ENCODE data around the gene SOX6.

Gene SOX6

DNA sequence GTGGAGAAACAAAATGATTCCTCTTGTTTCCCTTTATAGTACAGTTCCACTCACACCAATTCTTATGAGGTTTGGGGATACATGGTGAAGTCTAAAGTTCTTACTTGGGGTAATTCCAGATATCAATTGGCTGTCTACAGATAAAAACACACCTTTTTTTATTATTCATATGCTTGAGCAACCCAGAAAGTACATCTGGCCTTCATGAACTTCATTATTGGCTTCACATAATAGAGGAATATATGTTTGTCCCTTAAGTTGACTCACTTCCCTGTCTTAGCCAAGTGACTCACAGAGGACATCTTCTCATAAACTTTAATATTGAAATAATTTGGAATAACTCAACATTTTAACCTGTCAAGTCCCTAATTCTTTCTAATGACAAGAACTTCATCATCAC lies 36.3 kb upstream of the SOX6 start:
- TF ChIP-seq FOXP2 (optimal IDR thresholded peaks at IDR 0.05; ENCODE audit: borderline replicate concordance, extremely low read depth, extremely low read length, insufficient read depth) (no peak), POLR2AphosphoS5 (IDR thresholded peaks at IDR 0.05; ENCODE audit: low read depth, low read length) (no peak), SIN3A (IDR thresholded peaks at IDR 0.05; ENCODE audit: borderline replicate concordance, insufficient read depth, low read length) (no peak), TAF1 (IDR thresholded peaks at IDR 0.05; ENCODE audit: borderline replicate concordance, insufficient read depth, low read length) (no peak)
- TF ChIP-seq, protein P1, sequence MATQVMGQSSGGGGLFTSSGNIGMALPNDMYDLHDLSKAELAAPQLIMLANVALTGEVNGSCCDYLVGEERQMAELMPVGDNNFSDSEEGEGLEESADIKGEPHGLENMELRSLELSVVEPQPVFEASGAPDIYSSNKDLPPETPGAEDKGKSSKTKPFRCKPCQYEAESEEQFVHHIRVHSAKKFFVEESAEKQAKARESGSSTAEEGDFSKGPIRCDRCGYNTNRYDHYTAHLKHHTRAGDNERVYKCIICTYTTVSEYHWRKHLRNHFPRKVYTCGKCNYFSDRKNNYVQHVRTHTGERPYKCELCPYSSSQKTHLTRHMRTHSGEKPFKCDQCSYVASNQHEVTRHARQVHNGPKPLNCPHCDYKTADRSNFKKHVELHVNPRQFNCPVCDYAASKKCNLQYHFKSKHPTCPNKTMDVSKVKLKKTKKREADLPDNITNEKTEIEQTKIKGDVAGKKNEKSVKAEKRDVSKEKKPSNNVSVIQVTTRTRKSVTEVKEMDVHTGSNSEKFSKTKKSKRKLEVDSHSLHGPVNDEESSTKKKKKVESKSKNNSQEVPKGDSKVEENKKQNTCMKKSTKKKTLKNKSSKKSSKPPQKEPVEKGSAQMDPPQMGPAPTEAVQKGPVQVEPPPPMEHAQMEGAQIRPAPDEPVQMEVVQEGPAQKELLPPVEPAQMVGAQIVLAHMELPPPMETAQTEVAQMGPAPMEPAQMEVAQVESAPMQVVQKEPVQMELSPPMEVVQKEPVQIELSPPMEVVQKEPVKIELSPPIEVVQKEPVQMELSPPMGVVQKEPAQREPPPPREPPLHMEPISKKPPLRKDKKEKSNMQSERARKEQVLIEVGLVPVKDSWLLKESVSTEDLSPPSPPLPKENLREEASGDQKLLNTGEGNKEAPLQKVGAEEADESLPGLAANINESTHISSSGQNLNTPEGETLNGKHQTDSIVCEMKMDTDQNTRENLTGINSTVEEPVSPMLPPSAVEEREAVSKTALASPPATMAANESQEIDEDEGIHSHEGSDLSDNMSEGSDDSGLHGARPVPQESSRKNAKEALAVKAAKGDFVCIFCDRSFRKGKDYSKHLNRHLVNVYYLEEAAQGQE (IDR thresholded peaks at IDR 0.05; ENCODE audit: insufficient read depth in 1 of 2, low read depth in 2 of 2, low read length in 2 of 2): no peak

DNA sequence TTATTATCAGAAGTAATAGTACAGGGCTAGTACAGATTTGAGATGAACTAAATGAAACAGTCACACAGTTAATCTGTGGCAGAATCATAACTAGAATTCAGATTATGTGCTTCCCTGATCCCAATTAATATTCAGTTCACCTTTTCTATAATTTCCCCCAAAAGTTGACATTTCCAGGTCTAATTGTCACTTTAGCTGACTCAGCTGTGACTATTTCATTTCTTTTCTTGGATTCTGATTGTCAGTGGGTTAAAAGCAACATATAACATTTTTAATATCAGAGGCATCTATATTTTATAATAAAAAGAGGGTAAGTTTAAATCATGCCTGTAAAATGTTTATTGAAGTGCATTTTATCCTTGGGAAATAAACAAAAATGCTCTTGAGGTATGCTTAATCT lies 28.8 kb upstream of the SOX6 start:
- TF ChIP-seq, protein P1 (IDR thresholded peaks at IDR 0.05; ENCODE audit: insufficient read depth in 1 of 2, low read depth in 2 of 2, low read length in 2 of 2): no peak
- TF ChIP-seq SIN3A (IDR thresholded peaks at IDR 0.05; ENCODE audit: borderline replicate concordance, insufficient read depth, low read length): no peak
- TF ChIP-seq POLR2AphosphoS5 (IDR thresholded peaks at IDR 0.05; ENCODE audit: low read depth, low read length): no peak
- TF ChIP-seq FOXP2 (optimal IDR thresholded peaks at IDR 0.05; ENCODE audit: borderline replicate concordance, extremely low read depth, extremely low read length, insufficient read depth): no peak

DNA sequence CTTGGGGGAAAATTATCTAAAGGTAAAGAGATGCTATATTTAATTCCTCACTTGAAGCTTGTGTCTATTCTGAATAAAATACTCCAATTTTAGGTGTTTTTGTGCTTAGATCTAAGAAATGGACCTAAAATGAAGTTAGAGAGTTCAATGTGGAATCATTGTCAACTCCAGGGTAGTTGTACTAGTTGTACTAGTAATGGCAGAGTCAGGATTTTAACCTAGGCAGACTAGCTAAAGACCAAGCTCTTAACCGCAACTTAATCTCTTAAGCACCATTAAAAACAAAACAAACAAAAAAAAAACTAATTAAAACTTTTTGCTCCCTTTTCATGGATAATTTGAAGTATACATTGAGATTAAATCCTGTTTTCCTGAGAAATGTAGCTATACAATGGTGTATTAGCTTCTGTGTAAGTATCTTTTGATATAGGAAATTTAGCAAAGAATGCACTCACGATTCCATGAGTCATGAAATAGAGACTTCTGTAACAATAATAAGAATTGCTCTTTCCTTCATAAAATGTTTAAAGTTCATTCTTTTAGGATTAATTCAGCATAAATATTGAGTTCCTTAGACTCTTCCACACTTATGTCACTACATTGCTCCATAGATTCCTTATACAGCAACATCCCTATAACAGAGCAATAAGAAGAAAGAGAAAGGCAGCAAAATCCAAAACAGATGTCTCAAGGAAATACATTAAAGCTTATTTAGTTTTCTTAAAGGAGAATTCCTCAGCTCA lies 26.5 kb upstream of the SOX6 start:
- no peak for TF ChIP-seq TAF1 (IDR thresholded peaks at IDR 0.05; ENCODE audit: borderline replicate concordance, insufficient read depth, low read length)
- no peak for TF ChIP-seq SIN3A (IDR thresholded peaks at IDR 0.05; ENCODE audit: borderline replicate concordance, insufficient read depth, low read length)
- no peak for TF ChIP-seq POLR2AphosphoS5 (IDR thresholded peaks at IDR 0.05; ENCODE audit: low read depth, low read length)
- TF ChIP-seq, protein P1 (IDR thresholded peaks at IDR 0.05; ENCODE audit: insufficient read depth in 1 of 2, low read depth in 2 of 2, low read length in 2 of 2): no peak
- TF ChIP-seq FOXP2 (optimal IDR thresholded peaks at IDR 0.05; ENCODE audit: borderline replicate concordance, extremely low read depth, extremely low read length, insufficient read depth): no peak

DNA sequence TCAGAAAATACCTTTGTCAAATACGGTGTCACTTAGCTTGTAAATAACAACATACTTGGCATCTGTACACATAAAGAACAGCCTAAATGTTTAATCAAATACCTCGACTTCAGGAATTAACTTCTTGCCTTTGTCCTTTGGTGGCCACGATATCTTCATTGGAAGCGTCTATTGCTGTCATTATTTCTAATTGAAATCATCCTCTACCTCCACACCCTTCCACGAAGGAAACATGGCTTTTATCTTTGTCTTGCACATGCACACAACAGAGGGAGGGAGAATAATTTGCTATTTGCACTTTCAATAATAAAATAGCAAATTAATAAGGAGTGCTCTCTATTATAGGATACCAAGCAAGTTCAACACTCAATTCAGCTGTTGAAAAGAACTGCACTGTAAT lies 25.8 kb upstream of the SOX6 start:
- TF ChIP-seq, protein P1 (IDR thresholded peaks at IDR 0.05; ENCODE audit: insufficient read depth in 1 of 2, low read depth in 2 of 2, low read length in 2 of 2): no peak
- TF ChIP-seq TAF1 (IDR thresholded peaks at IDR 0.05; ENCODE audit: borderline replicate concordance, insufficient read depth, low read length) (no peak), SIN3A (IDR thresholded peaks at IDR 0.05; ENCODE audit: borderline replicate concordance, insufficient read depth, low read length) (no peak), FOXP2 (optimal IDR thresholded peaks at IDR 0.05; ENCODE audit: borderline replicate concordance, extremely low read depth, extremely low read length, insufficient read depth) (no peak), POLR2AphosphoS5 (IDR thresholded peaks at IDR 0.05; ENCODE audit: low read depth, low read length) (no peak)
